ENCODE measurements around the gene ARL6IP5. TPM values are rescaled to one million over a fixed set of nuclear protein-coding genes. Genes with fewer than 3 reads are reported as not detected.

ARL6IP5 gene
- total RNA-seq, 1 donor from 2014 or later: 72.7 TPM

DNA sequence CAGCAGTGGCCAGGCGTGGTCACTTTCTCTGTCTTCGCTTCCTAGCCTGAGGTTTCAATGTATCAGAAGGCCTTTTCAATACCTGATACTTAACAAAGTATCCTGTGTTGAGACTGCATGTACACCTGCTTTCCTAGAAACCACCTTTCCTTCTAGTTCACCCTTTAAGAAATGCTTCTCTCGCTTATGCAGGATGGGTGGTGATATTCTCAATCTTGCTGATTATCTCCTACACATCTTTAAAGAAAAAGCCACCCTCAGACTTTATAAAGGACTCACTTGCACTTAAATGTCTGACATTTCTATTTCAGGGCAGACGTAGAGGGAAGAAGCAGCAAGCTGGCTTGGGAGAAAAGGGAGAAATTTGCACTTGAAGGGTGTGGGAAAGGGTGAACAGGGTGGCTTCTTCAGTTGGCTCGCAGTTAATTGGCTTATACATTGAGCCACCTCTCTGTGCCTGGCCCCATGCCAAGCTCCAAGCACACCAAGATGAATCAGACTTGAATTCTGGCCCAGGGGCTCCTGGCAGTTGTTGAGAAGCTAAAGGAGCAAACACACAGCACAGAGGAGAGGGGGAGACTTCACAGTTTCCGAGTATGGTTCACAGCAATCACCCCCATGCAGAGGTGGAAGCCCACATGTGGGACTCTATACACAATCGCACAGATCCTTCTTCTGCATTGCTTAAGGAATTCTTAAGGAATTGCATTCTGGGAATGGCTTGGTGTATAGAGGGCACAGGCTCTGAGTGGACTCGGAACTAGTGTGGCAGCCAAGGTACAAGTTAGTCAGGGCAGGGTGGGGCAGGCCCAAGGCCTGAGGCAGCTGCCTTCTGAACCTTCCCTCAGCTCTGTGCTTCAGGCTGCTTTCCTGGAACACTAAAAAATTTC lies 1.3 kb downstream of the ARL6IP5 start:
- DNase-seq: peak; percentile 58

DNA sequence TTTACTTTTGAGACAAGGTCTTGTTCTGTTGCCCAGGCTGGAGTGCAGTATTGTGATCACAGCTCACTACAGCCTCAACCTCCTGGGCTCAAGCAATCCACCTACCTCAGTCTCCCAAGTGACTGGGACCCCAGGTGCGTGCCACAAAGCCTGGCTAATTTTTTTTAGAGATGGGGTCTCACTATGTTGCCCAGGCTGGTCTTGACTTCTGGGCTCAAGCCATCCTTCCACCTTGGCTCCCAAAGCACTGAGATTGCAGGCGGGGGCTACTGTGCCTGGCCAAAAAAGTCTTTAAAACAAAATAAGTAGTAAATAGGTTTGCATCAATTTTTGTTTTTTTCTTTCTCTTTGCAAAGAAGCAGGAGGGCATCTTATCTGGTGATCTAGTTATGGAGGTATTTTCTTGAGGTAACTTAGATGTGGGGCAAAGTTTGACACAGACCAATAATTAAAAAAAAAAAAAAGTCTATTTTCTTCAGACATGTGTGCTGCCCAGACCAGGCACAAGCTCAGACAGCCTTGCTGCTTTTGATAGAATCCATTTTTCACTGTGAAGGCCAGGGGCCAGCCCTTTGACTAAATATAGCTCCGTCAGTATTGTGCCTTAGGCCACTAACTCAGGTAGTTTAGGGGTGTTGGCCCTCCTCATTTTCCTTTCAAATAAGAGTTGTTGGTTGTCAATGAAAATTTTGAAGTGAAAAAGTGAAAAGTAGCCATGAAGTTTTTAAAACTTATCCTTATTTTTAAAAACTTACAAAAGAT lies 2.5 kb downstream of the ARL6IP5 start:
- no peak for DNase-seq

DNA sequence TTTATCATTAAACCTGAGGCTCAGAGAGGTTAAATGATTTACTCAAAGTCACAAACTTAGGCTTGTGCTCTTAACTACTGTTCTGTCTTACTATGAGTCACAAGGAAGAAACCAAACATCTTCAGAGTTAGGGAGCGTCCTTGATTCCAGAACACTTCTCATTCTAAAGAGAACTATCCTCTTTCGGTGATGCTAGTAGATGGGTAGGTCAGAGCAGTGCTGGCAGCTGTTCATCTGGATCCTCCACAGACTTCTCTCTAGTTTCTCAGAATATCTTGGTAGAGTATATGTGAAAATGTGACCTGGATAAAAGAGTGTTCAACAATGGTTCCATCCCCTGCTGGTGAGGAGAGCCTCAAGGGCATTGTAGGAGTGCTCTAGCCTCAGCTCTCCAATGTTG lies 3.3 kb downstream of the ARL6IP5 start:
- DNase-seq: no peak

DNA sequence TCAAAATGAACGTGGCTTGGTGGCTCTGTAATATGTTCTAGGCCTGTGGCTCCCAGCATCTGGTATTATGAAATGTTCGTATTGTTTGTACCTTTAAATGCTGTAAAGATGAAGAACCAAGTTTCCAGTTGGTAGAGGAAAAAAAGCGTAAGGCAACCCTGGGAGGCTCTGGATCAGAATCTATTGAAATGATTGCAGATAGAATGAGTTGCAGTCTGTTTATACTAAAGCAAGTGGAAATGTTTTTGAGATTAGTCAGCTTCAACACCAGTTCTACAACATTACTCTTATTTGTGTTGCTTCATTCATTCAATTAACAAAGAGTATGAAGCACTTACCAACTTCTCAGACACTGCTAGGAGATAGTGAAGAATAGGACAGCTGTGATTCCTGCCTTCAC lies 5.3 kb downstream of the ARL6IP5 start:
- no peak for DNase-seq

DNA sequence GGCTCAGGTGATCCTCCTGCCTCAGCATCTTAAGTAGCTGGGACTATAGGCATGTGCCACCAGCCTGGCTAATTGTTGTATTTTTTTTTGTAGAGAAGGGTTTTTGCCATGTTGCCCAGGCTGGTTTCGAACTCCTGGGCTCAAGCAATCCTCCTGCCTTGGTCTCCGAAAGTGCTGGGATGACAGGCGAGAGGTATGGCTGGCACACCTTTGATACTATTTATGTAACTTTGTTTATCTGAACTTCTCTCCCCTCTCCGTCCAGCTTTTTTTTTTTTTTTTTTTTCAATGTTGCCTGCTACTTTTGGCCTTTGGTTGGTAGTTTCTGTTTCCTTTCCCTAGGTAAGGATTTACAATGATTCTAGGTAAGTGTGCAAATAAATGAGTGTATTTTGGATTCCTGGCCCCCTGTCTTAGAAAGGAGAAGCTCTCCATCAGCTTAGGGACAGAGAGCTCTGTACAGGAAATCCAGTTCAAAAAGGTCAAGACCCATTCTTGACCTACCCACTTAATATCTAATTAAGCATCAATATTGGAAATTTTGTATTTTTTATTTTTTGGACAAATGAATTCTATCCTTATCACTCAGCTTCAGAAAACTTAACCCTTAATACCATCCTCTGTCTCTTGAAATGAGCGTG lies 6.8 kb downstream of the ARL6IP5 start:
- no peak for DNase-seq

DNA sequence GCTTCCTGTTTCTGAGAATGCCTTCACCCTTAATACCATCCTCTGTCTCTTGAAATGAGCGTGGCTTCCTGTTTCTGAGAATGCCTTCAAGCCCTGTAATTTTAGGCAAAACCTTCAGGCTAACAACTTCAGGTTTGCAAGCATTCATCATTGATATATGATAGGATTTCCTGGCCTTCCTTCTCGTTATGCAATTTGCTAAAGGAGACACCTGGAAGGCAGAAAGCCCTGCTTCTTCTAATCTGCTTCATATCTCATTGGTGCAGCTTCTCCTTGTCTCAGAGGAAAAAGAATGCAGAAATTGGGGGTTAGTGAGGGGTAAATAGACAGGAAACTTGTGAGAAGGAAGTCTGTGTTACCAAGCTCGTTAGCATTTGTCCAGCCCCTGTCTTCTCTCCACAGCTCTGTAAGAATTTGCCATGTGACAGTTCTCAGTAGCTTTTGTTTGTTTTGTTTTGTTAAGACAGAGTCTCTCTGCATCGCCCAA lies 7.3 kb downstream of the ARL6IP5 start:
- DNase-seq: no peak

DNA sequence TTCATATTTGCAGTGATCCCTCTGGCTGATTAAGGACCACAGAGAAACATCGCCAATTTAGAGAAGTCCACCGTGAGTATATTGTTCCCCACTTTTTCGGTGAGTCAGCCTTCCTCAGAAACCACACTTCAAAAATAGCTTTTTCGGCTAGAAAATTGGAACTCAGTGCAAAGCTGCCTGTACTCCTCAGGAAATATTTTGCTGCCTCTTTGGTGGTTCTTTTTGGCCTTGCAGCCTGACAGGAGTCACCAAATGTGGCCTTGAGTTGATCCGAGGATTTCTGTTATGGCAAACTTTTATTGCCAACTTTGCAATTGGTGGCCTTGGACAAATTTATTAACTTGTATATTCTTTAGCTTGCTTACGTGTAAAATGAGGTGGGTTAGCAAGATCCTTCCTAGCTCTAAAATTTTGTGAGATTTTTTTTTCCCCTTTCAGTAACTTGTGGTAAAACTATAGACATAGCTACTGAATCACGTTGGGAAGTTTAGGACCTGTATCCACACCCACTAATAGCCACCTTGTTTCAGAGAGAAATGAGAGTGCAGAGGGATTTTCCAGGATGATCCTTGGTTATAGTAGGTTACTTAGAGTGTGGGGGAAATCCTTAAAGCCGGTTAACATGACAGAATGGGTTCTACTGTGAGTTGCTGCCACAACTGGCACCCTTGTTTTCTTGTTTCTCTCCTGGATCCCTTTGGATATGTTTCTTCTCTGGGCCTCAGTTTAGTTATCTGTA lies 9.9 kb downstream of the ARL6IP5 start:
- no peak for DNase-seq

DNA sequence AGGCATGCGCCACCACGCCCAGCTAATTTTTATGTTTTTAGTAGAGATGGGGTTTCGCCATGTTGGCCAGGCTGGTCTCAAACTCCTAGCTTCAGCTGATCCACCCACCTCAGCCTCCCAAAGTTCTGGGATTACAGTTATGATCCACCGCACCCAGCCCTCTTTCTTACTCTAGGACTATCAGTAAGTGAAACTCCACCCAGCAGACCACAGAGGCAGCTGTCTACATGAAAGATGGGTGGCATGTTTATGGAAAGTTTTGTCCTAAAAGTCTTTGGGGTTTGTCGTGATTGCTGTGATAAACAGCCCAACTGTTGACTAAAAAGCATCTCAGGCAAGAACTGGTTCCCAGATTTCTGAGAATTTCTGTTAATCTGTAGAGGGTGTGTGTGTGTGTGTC lies 10.9 kb downstream of the ARL6IP5 start:
- no peak for DNase-seq

DNA sequence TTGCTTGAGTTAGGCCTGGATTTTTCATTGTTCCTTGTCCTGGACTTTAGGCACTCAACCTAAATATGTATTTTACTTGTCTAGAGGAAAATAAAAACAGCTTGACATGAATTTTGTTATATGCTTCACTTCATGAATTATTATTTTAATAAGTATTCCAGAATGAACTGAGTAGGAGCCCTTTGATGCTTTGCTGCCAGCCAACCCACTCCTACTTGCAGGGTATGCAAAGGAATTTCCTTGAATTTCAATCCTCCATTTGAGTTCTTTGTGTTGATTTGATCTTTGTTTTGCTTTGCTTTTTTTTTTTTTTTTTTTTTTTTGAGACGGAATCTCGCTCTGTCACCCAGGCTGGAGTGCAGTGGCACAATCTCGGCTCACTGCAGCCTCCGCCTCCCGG lies 11.6 kb downstream of the ARL6IP5 start:
- DNase-seq: no peak

DNA sequence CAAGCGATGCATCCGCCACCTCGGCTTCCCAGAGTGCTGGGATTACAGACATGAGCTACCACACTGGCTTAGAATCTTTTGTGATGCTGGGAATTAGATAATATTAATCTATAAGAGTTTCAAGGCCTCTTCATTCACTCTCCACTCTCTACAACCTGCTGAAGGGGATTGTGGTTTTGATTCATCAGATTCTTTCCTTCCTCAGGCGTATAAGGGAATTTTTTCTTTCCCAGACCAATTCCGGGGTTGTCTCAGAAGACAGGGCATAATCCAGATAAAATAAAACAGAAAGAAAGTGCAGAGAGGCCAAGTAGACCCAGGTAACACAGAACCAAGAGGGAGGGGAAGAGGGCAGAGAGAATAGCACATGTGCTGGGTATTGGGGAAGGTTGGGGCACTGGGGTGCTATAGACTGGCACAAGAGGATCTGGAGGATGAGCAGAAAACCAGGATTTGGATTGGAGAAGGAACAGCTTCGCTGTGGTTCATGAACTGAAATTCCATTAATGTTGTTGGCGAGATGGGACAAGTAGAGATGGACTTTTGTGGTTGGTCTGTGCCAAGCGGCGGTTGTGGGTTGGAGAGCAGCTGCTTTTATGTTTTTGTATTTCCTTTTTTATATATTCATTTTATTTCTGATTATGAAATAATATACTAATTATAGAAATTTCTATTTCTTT lies 12.8 kb downstream of the ARL6IP5 start:
- DNase-seq: no peak

DNA sequence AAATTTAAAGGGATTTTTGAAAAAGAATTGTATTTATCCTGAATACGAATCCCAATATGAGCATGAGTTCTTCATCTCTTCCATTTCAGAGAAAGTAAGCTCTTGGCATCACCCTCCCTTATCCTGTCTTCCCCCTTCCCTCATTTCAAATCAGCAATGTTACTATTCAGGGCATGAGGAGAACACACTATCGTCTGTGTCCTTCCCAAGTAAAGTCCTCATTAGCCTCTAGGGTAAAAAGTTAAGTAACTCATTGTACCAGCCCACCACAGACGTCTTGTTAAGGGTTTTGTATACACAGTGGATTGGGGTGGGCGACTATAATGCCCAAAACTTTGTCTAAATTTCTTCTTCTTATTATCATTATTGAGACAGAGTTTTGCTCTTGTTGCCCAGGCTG lies 14.8 kb downstream of the ARL6IP5 start:
- DNase-seq: no peak

DNA sequence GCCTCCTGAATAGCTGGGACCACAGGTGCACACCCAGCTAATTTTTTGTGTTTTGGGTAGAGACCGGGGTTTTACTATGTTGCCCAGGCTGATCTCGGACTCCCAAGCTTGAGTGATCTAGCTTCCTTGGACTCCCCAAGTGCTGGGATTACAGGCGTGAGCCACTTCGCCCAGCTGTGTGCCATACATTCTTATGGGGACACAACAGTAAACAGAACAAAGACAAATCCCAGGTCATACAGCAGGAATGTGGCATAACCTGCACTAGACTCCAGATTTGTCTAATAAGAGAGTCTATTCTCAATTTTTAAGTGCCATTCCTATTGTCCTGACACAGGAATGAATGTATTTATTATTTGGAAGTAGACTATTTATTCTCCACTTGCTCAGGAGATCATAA lies 17.6 kb downstream of the ARL6IP5 start:
- DNase-seq: no peak

DNA sequence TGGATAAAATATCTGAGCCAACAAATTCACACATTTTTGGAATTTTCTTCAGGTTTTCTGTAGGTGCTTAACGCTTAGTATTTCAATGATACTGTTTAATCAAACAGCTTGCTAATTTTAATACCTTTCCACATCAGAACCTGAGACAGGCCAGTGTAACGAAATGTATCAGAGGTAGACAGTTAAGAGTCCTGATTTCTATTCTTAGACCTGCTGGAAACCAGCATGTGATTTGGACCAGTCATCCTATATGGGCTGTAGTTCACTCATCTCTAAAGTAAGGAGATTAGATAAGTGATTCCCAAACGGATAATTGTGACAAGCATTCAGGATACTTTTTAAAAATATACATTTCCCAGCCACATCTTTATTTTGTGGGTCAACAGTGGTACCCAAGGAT lies 18.4 kb downstream of the ARL6IP5 start:
- no peak for DNase-seq

DNA sequence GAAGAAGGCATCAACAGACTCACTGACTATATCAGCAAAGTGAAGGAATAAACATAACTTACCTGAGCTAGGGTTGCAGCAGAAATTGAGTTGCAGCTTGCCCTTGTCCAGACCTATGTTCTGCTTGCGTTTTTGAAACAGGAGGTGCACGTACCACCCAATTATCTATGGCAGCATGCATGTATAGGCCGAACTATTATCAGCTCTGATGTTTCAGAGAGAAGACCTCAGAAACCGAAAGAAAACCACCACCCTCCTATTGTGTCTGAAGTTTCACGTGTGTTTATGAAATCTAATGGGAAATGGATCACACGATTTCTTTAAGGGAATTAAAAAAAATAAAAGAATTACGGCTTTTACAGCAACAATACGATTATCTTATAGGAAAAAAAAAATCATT lies 19.8 kb downstream of the ARL6IP5 start:
- no peak for DNase-seq

DNA sequence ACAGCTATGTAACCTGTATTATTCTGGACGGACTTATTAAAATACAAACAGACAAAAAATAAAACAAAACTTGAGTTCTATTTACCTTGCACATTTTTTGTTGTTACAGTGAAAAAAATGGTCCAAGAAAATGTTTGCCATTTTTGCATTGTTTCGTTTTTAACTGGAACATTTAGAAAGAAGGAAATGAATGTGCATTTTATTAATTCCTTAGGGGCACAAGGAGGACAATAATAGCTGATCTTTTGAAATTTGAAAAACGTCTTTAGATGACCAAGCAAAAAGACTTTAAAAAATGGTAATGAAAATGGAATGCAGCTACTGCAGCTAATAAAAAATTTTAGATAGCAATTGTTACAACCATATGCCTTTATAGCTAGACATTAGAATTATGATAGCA lies 20.6 kb downstream of the ARL6IP5 start:
- no peak for DNase-seq

DNA sequence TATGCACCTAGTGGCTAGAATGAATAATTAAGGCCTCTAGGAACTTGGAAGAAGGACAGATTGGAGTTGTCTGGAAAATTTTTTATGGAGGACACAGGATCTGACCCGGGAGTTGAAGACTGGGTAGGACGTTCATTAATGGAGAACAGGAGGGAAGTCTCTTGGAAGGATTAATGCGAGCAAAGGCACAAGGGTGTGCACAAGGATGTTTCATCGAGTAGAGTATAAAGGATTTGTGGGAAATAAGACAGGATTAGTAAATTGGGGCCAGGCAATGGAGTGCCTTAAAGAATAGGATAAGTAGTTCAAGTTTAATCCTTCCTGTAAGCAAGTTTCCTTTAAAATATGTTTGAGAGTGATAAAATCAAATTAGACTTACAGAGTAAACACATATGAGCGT lies 23.1 kb downstream of the ARL6IP5 start:
- DNase-seq: no peak

DNA sequence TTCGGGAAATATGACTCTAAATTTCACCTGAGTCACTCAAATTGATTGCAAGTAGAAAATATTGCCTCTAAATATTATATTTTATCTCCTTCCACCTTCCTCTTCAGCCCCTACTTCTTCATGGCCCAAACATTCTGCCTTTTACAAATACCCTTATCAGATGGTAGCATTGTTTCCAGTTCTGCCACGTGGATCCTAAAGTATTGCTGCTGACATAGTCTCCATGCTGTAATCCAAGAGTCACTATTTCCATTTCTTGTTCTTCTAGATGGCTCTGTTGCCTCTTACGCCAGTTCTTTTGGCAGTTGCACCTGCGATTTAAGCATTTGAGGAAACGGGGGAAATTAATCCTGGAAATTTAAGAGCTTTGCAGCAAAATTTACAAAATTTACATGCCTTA lies 24.1 kb downstream of the ARL6IP5 start:
- DNase-seq: no peak

DNA sequence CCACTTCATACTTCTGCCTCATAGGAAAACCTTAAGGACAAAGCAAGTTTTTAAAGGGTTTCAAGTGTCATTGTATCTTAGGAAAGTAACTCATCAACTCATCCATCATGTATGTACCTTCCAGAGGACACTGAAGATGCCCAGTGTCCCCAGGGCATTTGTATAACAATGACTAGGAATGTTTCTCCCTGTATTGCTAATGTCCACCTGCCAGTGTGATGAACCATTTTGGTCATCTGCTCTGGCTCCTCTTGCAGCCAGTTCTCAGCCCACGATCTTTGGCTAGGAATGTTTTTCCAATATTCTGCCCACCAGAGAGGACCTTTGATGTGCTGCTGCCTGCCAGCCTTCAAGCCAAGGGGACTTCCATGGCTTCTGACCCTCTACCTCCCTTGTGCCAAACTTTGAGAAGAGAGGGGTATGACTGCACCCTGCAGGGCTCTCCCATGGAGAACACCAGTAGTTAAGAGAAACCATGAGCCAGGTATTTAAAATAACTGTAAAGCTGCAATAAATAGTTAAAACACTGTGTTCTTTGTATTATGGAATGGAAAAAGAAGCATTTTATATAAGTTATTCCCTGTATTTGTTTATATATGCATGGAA lies 26.3 kb downstream of the ARL6IP5 start:
- DNase-seq: no peak

DNA sequence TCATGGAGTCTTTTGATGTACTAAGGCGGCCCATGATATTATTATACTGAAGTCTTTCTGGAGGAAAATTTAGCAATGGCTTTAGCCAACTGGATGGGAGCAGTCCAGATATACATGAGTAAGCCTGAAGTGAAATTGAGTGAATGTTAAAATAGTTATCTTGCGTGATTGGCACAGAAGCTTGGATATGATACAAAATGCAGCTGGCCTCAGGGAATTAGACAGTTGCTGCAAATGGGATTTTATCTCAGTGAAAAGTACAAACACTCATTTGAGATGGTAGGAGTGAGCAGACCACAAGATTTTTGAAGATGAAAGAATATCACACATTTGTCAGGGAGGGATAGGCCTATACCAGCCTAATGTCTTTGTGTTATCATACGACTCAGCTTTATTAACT lies 28.8 kb downstream of the ARL6IP5 start:
- no peak for DNase-seq

DNA sequence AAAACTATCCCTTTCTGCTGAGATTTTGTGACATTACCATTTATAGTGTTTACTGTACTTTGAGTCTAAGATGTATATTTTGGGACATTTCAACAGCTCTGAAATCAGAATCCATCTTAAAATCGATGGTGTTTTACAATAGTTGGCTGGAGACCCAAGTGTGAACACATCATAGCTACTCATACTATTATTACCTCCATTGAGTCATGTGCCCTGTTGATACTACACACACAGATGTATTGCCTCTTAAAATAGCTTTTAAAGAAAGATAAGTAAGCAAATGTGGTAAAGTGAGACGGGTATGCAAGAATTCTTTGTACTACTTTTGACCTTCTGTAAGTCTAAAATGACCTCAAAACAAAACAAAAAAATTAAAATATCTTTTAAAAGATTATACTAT lies 31.0 kb downstream of the ARL6IP5 start:
- no peak for DNase-seq

DNA sequence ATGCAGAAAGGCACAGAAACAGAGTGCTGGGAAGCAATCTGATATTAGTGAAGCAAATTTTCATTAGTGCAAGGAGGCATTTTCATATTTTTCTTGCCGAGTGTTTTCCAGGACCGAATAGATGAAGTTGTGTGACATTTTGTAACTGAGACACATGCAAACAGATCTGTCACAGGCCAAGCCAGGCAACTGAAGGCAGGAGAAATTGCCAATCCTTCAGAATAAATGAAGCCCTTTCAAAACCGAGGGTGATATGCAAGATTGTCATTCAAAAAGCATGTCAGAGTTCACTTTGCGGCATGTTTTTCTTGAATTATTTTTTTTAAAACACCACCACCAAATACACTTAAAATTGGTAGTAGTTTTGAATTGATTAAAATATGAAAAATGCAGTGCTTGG lies 31.4 kb downstream of the ARL6IP5 start:
- DNase-seq: no peak
